Body of pancreas (tissue), 4 donors: ENCODE results near the gene CBX6.

ENCODE experiments used
- POLR2A ChIP-seq, 3 donors: fragments of 450-650 bp; IDR thresholded peaks; one replicate each; pipeline ENCODE4 v1.6.1; 2016; ENCODE audit warnings: antibody characterized with exemption in 3 of 3, mild to moderate bottlenecking in 2 of 3
- TF ChIP-seq, protein P1 (sequence below), 7 experiments: fragments of 450-650 bp in 4 of 7; fragments of 200-600 bp in 3 of 7; sonication (generic) in 3 of 7; IDR thresholded peaks; one replicate each; pipeline ENCODE4 v1.5.1; 2016 to 2019; ENCODE audit warnings: antibody characterized with exemption in 7 of 7

GRCh38 chr22:38853196-38853651 is 18.8 kb downstream of the CBX6 start:
- no peak for TF ChIP-seq POLR2A (IDR thresholded peaks at IDR 0.05)
- TF ChIP-seq, protein P1, sequence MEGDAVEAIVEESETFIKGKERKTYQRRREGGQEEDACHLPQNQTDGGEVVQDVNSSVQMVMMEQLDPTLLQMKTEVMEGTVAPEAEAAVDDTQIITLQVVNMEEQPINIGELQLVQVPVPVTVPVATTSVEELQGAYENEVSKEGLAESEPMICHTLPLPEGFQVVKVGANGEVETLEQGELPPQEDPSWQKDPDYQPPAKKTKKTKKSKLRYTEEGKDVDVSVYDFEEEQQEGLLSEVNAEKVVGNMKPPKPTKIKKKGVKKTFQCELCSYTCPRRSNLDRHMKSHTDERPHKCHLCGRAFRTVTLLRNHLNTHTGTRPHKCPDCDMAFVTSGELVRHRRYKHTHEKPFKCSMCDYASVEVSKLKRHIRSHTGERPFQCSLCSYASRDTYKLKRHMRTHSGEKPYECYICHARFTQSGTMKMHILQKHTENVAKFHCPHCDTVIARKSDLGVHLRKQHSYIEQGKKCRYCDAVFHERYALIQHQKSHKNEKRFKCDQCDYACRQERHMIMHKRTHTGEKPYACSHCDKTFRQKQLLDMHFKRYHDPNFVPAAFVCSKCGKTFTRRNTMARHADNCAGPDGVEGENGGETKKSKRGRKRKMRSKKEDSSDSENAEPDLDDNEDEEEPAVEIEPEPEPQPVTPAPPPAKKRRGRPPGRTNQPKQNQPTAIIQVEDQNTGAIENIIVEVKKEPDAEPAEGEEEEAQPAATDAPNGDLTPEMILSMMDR (IDR thresholded peaks at IDR 0.05): no peak
